GM18517 (cell line): ENCODE results near the gene GNAQ.
"Not testable (repeated sequence)": the region's sequence is repeated elsewhere in the genome, so short reads cannot be mapped to it uniquely, and the experiment has no call there.

ENCODE experiments used
- ATAC-seq: cut with Tn5 transposase; IDR thresholded peaks from one replicate; pipeline ENCODE4 v1.9.1; 2021; ENCODE audit warnings: mild to moderate bottlenecking, moderate library complexity; ENCODE audit not compliant: unreplicated experiment

GNAQ gene

GRCh38 chr9:77802515-77803293 is 228.9 kb downstream of the GNAQ start:
- ATAC-seq: no peak

- ATAC-seq: no peak
These were observed 229.5 kb downstream of the GNAQ start for GRCh38 chr9:77802064-77802463.

DNA sequence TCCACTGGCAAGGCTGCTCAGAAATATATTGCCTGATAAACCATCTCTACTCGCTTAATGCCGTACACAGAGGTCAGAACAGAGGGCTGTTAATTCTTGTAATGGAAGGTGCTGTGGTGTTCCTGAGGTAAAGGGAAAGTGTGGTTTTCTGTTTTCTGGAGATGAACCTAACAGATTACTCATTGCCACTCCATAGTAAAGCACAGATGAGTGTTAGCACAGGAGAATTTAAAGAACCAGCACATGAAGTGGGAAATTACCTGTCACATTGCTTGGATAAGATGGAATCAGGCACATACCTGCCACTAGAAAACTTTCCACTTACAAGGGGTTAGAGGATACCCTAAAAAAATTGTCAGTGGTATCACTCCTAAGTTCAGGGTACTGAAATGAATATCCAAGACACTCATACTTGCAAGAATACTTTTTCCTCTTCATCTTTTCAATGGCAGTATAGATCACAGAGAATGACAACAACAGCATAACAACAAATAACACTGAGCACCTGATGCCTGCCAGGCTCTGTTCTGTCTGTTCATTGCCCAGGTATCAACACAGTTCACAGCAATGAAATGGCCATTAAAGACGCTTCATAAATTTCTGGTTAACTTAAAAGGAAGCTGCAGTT is 230.6 kb downstream of the GNAQ start:
- ATAC-seq: no peak

GRCh38 chr9:77798140-77798539 is 233.5 kb downstream of the GNAQ start:
- no peak for ATAC-seq

DNA sequence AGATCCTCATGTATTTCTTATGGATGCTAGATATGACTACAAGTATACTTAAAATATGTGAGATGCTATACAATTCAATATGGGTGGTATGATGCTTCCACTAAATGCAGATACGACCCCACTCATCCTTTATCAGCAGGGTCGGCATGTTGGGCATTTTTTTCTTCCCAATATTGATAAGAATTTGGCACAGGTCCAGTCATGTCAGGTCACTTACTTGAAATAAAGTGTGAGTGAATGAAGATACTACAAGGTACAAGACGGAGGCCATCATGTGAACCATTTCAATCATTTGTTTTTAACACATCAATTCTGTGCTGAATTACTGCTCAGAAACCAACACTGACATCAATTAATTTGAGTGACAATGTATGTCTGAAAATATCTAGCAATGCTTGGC is 236.6 kb downstream of the GNAQ start:
- ATAC-seq: no peak

- ATAC-seq: no peak
These were observed 237.8 kb downstream of the GNAQ start for GRCh38 chr9:77793849-77794248.

DNA sequence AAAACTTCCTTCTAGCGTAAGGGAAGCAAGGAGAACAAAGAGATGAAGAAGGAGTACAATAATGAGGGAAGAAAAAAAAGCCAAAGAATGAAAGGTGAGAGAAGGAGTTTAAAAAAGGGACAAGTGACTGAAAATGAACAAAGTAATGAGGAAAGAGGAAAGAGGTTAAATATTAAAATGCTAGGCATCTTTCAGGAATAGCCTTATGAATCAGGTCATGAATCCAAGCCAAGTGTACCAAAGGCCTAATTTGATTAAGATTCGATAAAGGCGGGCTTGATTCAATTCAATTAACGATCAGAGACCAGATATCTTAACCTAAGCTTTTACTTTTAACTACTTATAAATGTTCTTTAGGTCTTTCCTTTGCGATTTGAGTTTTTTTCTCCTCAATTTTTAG is 241.7 kb downstream of the GNAQ start:
- ATAC-seq: no peak

- no peak for ATAC-seq
These were observed 246.3 kb downstream of the GNAQ start for GRCh38 chr9:77785341-77785740.

- ATAC-seq: no peak
These were observed 248.1 kb downstream of the GNAQ start for GRCh38 chr9:77783518-77783917.

DNA sequence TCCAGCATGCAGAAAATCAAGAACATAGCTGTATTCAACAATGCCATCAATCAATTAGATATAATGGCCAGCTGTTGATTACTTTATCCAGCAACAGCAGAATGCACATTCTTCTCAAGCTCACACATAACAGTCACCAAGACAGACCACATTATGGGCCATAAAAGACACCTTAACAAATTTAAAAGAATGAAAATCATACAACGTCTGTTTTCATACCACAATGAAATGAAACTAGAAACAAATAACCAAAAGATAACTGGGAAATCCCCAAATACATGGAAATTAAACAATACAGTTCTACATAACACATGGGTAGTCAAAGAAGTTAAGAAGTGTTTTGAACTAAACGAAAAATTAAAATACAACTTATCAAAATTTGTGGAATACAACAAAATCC is 252.6 kb downstream of the GNAQ start:
- ATAC-seq: no peak

DNA sequence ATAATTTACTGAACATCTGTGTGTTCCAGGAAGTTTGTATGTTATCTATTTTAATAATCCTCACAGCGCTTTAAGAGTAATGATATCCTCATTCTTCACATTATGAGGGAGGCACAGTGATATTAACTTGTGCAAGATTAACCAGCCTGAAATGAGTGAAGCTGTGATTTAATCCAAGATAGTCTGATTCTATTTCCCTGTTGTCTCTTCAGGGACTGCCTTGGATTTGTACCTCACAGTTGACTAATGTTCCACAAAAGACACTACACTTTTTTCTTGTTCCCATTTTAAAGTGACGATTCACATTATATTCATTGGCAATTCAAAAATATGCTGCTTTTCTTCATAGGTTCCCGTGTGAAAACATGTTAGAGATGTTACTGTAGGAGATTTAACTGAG is 258.2 kb downstream of the GNAQ start:
- ATAC-seq: no peak

GRCh38 chr9:77772646-77773045 is 259.0 kb downstream of the GNAQ start:
- no peak for ATAC-seq

DNA sequence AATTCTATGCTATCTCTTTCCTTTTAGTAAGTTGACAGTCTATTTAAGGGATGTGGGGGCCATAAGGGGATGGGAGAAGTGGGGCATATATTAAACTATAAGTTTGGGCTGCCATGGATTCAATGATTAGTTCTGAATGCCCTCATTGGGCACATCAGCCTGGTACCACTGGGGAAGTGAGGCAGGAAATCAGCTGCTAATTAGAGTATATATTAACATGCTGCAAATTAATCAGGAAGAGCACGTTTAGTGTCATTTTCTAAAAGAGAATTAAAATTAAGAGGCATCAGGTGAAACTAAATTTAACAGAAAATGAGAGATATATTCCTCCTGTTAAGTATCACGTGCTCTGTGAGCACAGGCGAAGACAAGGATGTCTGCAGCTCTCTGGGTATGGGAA is 260.4 kb downstream of the GNAQ start:
- no peak for ATAC-seq

GRCh38 chr9:77770340-77770739 is 261.3 kb downstream of the GNAQ start:
- ATAC-seq: no peak

- no peak for ATAC-seq
These were observed 262.4 kb downstream of the GNAQ start for GRCh38 chr9:77769246-77769645.

DNA sequence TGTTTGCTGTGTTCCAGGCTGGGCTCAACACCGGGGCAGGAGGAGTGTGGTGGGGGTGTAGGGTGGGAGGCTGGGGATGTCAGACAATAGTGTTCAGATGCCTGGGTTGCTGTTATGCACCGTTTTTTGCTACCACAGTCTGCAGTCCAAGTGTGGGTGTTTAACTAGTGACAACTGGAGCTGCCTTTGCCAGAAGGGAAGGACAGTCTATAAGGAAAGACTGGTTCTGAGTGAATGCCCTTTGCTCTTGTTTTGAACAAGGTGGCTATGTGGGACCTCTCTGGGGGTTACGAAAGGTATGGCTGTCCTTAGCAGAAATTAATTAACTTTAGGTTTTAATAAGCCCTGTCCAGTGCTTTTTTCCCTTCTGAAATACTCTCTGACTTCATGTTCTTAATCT is 265.0 kb downstream of the GNAQ start:
- no peak for ATAC-seq

- ATAC-seq: no peak
These were observed 265.8 kb downstream of the GNAQ start for GRCh38 chr9:77765781-77766259.

DNA sequence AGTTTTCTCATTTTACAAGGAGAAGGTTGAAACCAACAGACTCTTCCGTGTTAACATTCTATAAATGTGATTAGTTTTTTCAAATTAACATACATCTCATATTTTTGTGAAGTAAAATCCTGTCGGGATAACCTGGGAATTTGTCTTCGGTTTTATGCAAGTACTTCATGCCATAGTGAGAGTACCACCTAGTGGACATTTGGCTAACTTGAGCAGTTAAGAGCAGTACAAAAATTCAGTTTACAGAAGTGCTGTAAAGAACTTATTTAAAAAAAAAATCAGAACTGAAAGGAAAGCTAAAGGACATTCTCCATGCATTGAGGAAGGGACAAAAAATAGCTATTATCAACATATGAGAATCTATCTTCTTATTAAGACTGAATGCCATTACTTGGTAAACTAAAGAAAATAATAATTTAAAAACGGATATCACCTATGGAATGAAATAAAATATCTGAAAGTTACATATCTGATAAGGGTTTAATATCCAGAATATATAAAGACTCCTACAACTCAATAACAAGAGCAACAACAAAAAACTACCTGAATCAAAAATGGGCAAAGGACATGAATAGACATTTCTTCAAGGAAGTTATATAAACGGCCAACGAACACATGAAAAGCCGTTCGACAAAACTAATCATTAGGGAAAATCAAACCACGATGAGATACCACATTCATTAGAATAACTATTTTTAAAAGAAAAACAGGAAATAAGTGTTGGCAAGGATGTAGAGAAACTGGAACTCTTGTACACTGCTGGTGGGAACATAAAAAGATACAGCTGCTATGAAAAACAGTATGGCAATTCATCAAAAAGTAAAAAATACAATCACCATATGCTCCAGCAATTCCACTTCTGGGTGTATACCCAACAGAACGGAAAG is 266.5 kb downstream of the GNAQ start:
- no peak for ATAC-seq

GRCh38 chr9:77763566-77763965 is 268.0 kb downstream of the GNAQ start:
- no peak for ATAC-seq

- not testable (repeated sequence) for ATAC-seq
These were observed 270.7 kb downstream of the GNAQ start for GRCh38 chr9:77760919-77761318.

DNA sequence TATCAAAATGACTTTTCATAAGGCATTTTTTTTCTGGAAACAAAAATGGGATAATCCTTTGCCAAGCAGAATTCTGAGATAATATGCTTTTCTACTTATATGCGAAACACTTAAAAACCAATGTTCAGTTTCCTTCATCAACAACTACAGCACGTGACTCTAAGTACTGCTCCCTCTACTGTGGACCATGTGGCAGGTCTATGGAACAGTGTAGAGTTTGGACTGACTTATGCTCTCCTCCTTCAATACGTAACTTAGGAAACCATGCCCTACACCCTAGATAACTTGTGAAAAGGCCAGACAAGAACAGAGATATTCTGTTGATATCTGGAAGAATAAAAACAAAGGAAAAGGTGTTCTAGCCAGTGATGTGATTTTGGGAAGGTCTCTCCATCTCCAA is 272.2 kb downstream of the GNAQ start:
- ATAC-seq: no peak

GRCh38 chr9:77756449-77756848 is 275.2 kb downstream of the GNAQ start:
- no peak for ATAC-seq
